Right renal pelvis (tissue), 4 donors: ENCODE results near the gene MYLIP. TPM values are rescaled to one million over a fixed set of nuclear protein-coding genes. Genes with fewer than 3 reads are reported as not detected.

Source experiments
- DNase-seq, 4 donors: peaks; one replicate each; pipeline ENCODE4 v3.0.0-alpha.2; 2013; ENCODE audit warnings: low read depth in 4 of 4, low spot score in 3 of 4, missing footprints in 1 of 4
- polyA plus RNA-seq, 4 donors: library from polyadenylated mRNA; unstranded; fragments of 120-200 nt; gene quantifications; one replicate each; pipeline ENCODE4 v1.2.1, GENCODE V29; 2013; ENCODE audit not compliant: insufficient read length in 4 of 4

MYLIP gene
- polyA plus RNA-seq, 4 donors = 43.3 to 60.1 (median 54.9) TPM

- DNase-seq = no peak
These were observed 8.5 kb downstream of the MYLIP start for GRCh38 chr6:16137451-16137801.

- DNase-seq = no peak
These were observed 10.7 kb downstream of the MYLIP start for GRCh38 chr6:16139556-16139955.

- DNase-seq = no peak
These were observed 11.7 kb downstream of the MYLIP start for GRCh38 chr6:16140607-16141006.

- DNase-seq = no peak
These were observed 12.6 kb downstream of the MYLIP start for GRCh38 chr6:16141514-16141913.

GRCh38 chr6:16145038-16145437 lies 16.2 kb downstream of the MYLIP start:
- DNase-seq = no peak

GRCh38 chr6:16146028-16146427 lies 17.1 kb downstream of the MYLIP start:
- DNase-seq = no peak

GRCh38 chr6:16146527-16146955 lies 17.7 kb downstream of the MYLIP start:
- DNase-seq = no peak

GRCh38 chr6:16148498-16148897 lies 19.6 kb downstream of the MYLIP start:
- DNase-seq = no peak

GRCh38 chr6:16149305-16149704 lies 20.4 kb downstream of the MYLIP start:
- no peak for DNase-seq

- DNase-seq = no peak
These were observed 21.2 kb downstream of the MYLIP start for GRCh38 chr6:16150098-16150497.

- no peak for DNase-seq
These were observed 24.4 kb downstream of the MYLIP start for GRCh38 chr6:16153211-16153820.

GRCh38 chr6:16154904-16155303 lies 26.0 kb downstream of the MYLIP start:
- no peak for DNase-seq

- DNase-seq = no peak
These were observed 28.6 kb downstream of the MYLIP start for GRCh38 chr6:16157492-16157891.

GRCh38 chr6:16157909-16158308 lies 29.0 kb downstream of the MYLIP start:
- no peak for DNase-seq

- no peak for DNase-seq
These were observed 30.2 kb downstream of the MYLIP start for GRCh38 chr6:16158943-16159557.

- DNase-seq = no peak
These were observed 31.9 kb downstream of the MYLIP start for GRCh38 chr6:16160794-16161193.

GRCh38 chr6:16162003-16162402 lies 33.1 kb downstream of the MYLIP start:
- DNase-seq = no peak

- DNase-seq = no peak
These were observed 34.2 kb downstream of the MYLIP start for GRCh38 chr6:16163066-16163465.

GRCh38 chr6:16163535-16164300 lies 34.8 kb downstream of the MYLIP start:
- no peak for DNase-seq

- DNase-seq = no peak
These were observed 36.8 kb downstream of the MYLIP start for GRCh38 chr6:16165641-16166040.

- no peak for DNase-seq
These were observed 38.2 kb downstream of the MYLIP start for GRCh38 chr6:16166871-16167608.
